Head of caudate nucleus (tissue), 42 donors: ENCODE results near the gene NDUFA7.
"Not testable (repeated sequence)": the region's sequence is repeated elsewhere in the genome, so short reads cannot be mapped to it uniquely, and the experiment has no call there.

Experiments used
- DNase-seq, 42 donors: peaks; one replicate each; pipeline versions ENCODE4 v3.0.0 to v3.0.0-alpha.2; 2020 to 2021; ENCODE audit warnings: mixed read lengths in 7 of 42
- intact Hi-C: fragments of 100-400 bp; cut with DNase I; formaldehyde crosslinking; loops from one replicate; pipeline ENCODE4 v1.15.0; 2022

NDUFA7 gene

GRCh38 chr19:8321067-8321985, at the start of gene NDUFA7, which contains the start of gene RPS28:
Gene NDUFA7, minus strand, starts transcription at chr19:8321375. Its CDS starts 17 bp downstream, at chr19:8321358.
Gene RPS28, plus strand, starts transcription at chr19:8321496. Its CDS starts 35 bp downstream, at chr19:8321531.
- intact Hi-C loops, result no loop called here

GRCh38 chr19:8370176-8371010, 49.2 kb upstream of the NDUFA7 start:
- DNase-seq, result no peak
- intact Hi-C loops, result no loop called here

More at GRCh38 chr19:8321067-8321985, at the start of gene NDUFA7, which contains the start of gene RPS28:
- peak; percentile 95 to 99 (median 98) for DNase-seq

- DNase-seq, result peak; percentile 36 to 89 (median 76)
- intact Hi-C loops, result no loop called here
Measured at GRCh38 chr19:8367327-8368001, 46.3 kb upstream of the NDUFA7 start.

GRCh38 chr19:8366961-8367326, 45.8 kb upstream of the NDUFA7 start:
- intact Hi-C loops, result no loop called here
- DNase-seq, result peak in 7 of 42 donors; percentile 12 to 53 (median 24)

- no peak for DNase-seq
- intact Hi-C loops, result no loop called here
Measured at GRCh38 chr19:8366121-8366581, 45.0 kb upstream of the NDUFA7 start.

- intact Hi-C loops, result no loop called here
- DNase-seq, result peak in 41 of 42 donors; percentile 21 to 81 (median 60)
Measured at GRCh38 chr19:8363803-8364771, 42.9 kb upstream of the NDUFA7 start, which contains the start of gene ANGPTL4. Gene ANGPTL4, plus strand, starts transcription at chr19:8364155. Its CDS starts 167 bp downstream, at chr19:8364322.

GRCh38 chr19:8361921-8362793, 41.0 kb upstream of the NDUFA7 start:
- peak; percentile 28 to 92 (median 72) for DNase-seq
- intact Hi-C loops, result no loop called here

GRCh38 chr19:8360196-8360595, 39.0 kb upstream of the NDUFA7 start:
- DNase-seq, result no peak
- intact Hi-C loops, result no loop called here

- intact Hi-C loops, result loop anchor here (5.0 kb wide), 1 partner anchor 38 kb away; no protein-coding TSS in a partner anchor
Measured at GRCh38 chr19:8358948-8359347, 37.8 kb upstream of the NDUFA7 start.

GRCh38 chr19:8357007-8357521, 35.9 kb upstream of the NDUFA7 start:
- no peak for DNase-seq
- intact Hi-C loops, result loop anchor here (5.0 kb wide), 1 partner anchor 40 kb away; no protein-coding TSS in a partner anchor

More at GRCh38 chr19:8358948-8359347, 37.8 kb upstream of the NDUFA7 start:
- no peak for DNase-seq

- no peak for DNase-seq
- intact Hi-C loops, result loop anchor here (5.0 kb wide), 1 partner anchor 41 kb away; no protein-coding TSS in a partner anchor
Measured at GRCh38 chr19:8355631-8356402, 34.6 kb upstream of the NDUFA7 start.

GRCh38 chr19:8352845-8353244, 31.7 kb upstream of the NDUFA7 start:
- DNase-seq, intact Hi-C loops: not testable (repeated sequence)

- intact Hi-C loops, result no loop called here
- DNase-seq, result no peak
Measured at GRCh38 chr19:8352134-8352827, 31.1 kb upstream of the NDUFA7 start.

GRCh38 chr19:8349629-8350372, 28.6 kb upstream of the NDUFA7 start:
- intact Hi-C loops, result not testable (repeated sequence)

More at GRCh38 chr19:8349629-8350372, 28.6 kb upstream of the NDUFA7 start:
- not testable (repeated sequence) for DNase-seq
